C4-2B (cell line): ENCODE measurements around the gene RBM8A.

Experiments used
- H3K27ac ChIP-seq: fragments of 450-650 bp; 2 replicates; pipeline ENCODE4 v1.5.1; 2017
- CTCF ChIP-seq: fragments of 450-650 bp; conservative IDR thresholded peaks from 2 replicates; pipeline ENCODE4 v1.5.1; 2017; ENCODE audit warnings: mild to moderate bottlenecking
- ZFX ChIP-seq: fragments of 450-650 bp; IDR thresholded peaks from 2 replicates; pipeline ENCODE4 v1.6.1; 2017

The RBM8A gene

GRCh38 chr1:145871994-145872924 is 55.0 kb downstream of the RBM8A start:
- TF ChIP-seq CTCF: no peak
- TF ChIP-seq ZFX: no peak
- no peak overlapping the region for H3K27ac ChIP-seq
